SK-N-SH treated with all-trans-retinoic acid at 6 μM for 48 hours (cell line): ENCODE results near the gene RNF148.
"Not testable (repeated sequence)": the region's sequence is repeated elsewhere in the genome, so short reads cannot be mapped to it uniquely, and the experiment has no call there.

Experiments
- ATAC-seq: fragments of 200-7000 bp; cut with Tn5 transposase; 3 replicates; pipeline ENCODE4 v1.9.1; 2020; ENCODE audit warnings: mild to moderate bottlenecking, moderate library complexity
- ARNTL ChIP-seq: fragments of 450-650 bp; formaldehyde crosslinking; IDR thresholded peaks from 2 replicates; pipeline ENCODE4 v1.5.0; 2020; ENCODE audit warnings: low read depth, mild to moderate bottlenecking, moderate library complexity, borderline replicate concordance
- CSRNP3 ChIP-seq: fragments of 250-450 bp; sonication (Bioruptor Pico); IDR thresholded peaks from 2 replicates; pipeline ENCODE4 v1.5.1; 2021; ENCODE audit warnings: mild to moderate bottlenecking, moderate library complexity
- ESRRG ChIP-seq: fragments of 250-450 bp; sonication (Bioruptor Pico); IDR thresholded peaks from 2 replicates; pipeline ENCODE4 v1.6.1; 2021; ENCODE audit warnings: mild to moderate bottlenecking
- GLIS3 ChIP-seq: fragments of 250-450 bp; sonication (Bioruptor Pico); IDR thresholded peaks from 2 replicates; pipeline ENCODE4 v1.5.0; 2020; ENCODE audit warnings: mild to moderate bottlenecking, moderate library complexity
- OSR1 ChIP-seq: fragments of 250-450 bp; sonication (Bioruptor Pico); IDR thresholded peaks from 2 replicates; pipeline ENCODE4 v1.8.0; 2022; ENCODE audit warnings: moderate library complexity, mild to moderate bottlenecking, inconsistent platforms
- PATZ1 ChIP-seq: fragments of 250-450 bp; sonication (Bioruptor Pico); IDR thresholded peaks from 2 replicates; pipeline ENCODE4 v1.8.0; 2020; ENCODE audit warnings: mild to moderate bottlenecking, moderate library complexity, borderline replicate concordance
- POU6F1 ChIP-seq: fragments of 250-450 bp; sonication (Bioruptor Pico); IDR thresholded peaks from 2 replicates; pipeline ENCODE4 v1.8.0; 2021; ENCODE audit warnings: low read depth, mild to moderate bottlenecking, moderate library complexity, borderline replicate concordance
- PPARA ChIP-seq: fragments of 250-450 bp; sonication (Bioruptor Pico); IDR thresholded peaks from 2 replicates; pipeline ENCODE4 v1.5.0; 2020; ENCODE audit warnings: mild to moderate bottlenecking, borderline replicate concordance
- RARB ChIP-seq: fragments of 250-450 bp; sonication (Bioruptor Pico); IDR thresholded peaks from 2 replicates; pipeline ENCODE4 v1.8.0; 2021; ENCODE audit warnings: mild to moderate bottlenecking, moderate library complexity
- SNAI2 ChIP-seq: fragments of 250-450 bp; sonication (Bioruptor Pico); IDR thresholded peaks from 2 replicates; pipeline ENCODE4 v1.5.0; 2020; ENCODE audit warnings: mild to moderate bottlenecking, moderate library complexity
- TCF4 ChIP-seq: fragments of 250-450 bp; sonication (Bioruptor Pico); IDR thresholded peaks from 2 replicates; pipeline ENCODE4 v1.8.0; 2021; ENCODE audit warnings: mild to moderate bottlenecking, moderate library complexity, borderline replicate concordance
- TOX ChIP-seq: fragments of 250-450 bp; sonication (Bioruptor Pico); IDR thresholded peaks from 2 replicates; pipeline ENCODE4 v1.8.0; 2021; ENCODE audit warnings: mild to moderate bottlenecking, moderate library complexity, borderline replicate concordance
- TSHZ2 ChIP-seq: fragments of 250-450 bp; sonication (Bioruptor Pico); IDR thresholded peaks from 2 replicates; pipeline ENCODE4 v1.5.0; 2020; ENCODE audit warnings: mild to moderate bottlenecking, moderate library complexity
- ZC3H10 ChIP-seq: fragments of 250-450 bp; sonication (Bioruptor Pico); IDR thresholded peaks from 2 replicates; pipeline ENCODE4 v1.5.1; 2021; ENCODE audit warnings: mild to moderate bottlenecking, moderate library complexity
- ZNF565 ChIP-seq: fragments of 450-650 bp; formaldehyde crosslinking; conservative IDR thresholded peaks from 2 replicates; pipeline ENCODE4 v1.5.0; 2020; ENCODE audit warnings: low read depth, mild to moderate bottlenecking, moderate library complexity
- ZNF70 ChIP-seq: fragments of 450-650 bp; formaldehyde crosslinking; IDR thresholded peaks from 2 replicates; pipeline ENCODE4 v1.5.0; 2020; ENCODE audit warnings: mild to moderate bottlenecking, moderate library complexity
- ZNF8 ChIP-seq: fragments of 450-650 bp; formaldehyde crosslinking; IDR thresholded peaks from 2 replicates; pipeline ENCODE4 v1.5.0; 2020; ENCODE audit warnings: mild to moderate bottlenecking, moderate library complexity
- TF ChIP-seq, protein P1 (sequence below): fragments of 250-450 bp; sonication (Bioruptor Pico); IDR thresholded peaks from 2 replicates; pipeline ENCODE4 v1.5.1; 2020; ENCODE audit warnings: low read depth, mild to moderate bottlenecking, moderate library complexity

RNF148 gene

DNA sequence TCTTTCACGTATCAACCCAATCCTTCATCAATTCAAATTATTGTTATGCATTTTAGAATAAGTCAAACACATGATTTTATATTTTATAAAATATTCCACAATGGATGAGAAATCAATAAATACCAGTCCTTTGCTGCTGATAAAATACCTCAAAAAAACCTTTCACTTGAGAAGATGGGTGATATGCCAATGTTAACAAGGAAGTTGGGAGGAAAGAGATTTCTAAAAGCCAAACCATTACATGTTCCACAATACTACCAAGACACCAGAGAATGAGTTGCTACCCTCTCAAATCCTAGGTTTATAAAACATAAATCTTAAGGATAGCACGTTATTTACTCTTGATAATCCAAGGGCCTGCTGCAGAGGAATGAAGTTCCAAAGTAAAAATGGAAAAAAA lies 18.2 kb downstream of the RNF148 start:
- TF ChIP-seq ZNF8 (CRISPR knock-in tag): no peak
- no peak for TF ChIP-seq POU6F1 (CRISPR knock-in tag)
- TF ChIP-seq ZNF565 (CRISPR knock-in tag): no peak
- no peak for TF ChIP-seq GLIS3 (CRISPR knock-in tag)
- TF ChIP-seq SNAI2 (CRISPR knock-in tag): no peak
- TF ChIP-seq PATZ1: no peak
- no peak for TF ChIP-seq CSRNP3 (CRISPR knock-in tag)
- no peak for TF ChIP-seq PPARA (CRISPR knock-in tag)
- no peak for TF ChIP-seq ESRRG (CRISPR knock-in tag)
- TF ChIP-seq ARNTL (CRISPR knock-in tag): no peak
- TF ChIP-seq TSHZ2 (CRISPR knock-in tag): no peak
- TF ChIP-seq TCF4 (CRISPR knock-in tag): no peak
- no peak for TF ChIP-seq ZNF70 (CRISPR knock-in tag)
- no peak for TF ChIP-seq TOX (CRISPR knock-in tag)
- no peak for TF ChIP-seq RARB (CRISPR knock-in tag)
- TF ChIP-seq, protein P1, sequence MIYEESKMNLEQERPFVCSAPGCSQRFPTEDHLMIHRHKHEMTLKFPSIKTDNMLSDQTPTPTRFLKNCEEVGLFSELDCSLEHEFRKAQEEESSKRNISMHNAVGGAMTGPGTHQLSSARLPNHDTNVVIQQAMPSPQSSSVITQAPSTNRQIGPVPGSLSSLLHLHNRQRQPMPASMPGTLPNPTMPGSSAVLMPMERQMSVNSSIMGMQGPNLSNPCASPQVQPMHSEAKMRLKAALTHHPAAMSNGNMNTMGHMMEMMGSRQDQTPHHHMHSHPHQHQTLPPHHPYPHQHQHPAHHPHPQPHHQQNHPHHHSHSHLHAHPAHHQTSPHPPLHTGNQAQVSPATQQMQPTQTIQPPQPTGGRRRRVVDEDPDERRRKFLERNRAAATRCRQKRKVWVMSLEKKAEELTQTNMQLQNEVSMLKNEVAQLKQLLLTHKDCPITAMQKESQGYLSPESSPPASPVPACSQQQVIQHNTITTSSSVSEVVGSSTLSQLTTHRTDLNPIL (CRISPR knock-in tag): no peak
- no peak for ATAC-seq

DNA sequence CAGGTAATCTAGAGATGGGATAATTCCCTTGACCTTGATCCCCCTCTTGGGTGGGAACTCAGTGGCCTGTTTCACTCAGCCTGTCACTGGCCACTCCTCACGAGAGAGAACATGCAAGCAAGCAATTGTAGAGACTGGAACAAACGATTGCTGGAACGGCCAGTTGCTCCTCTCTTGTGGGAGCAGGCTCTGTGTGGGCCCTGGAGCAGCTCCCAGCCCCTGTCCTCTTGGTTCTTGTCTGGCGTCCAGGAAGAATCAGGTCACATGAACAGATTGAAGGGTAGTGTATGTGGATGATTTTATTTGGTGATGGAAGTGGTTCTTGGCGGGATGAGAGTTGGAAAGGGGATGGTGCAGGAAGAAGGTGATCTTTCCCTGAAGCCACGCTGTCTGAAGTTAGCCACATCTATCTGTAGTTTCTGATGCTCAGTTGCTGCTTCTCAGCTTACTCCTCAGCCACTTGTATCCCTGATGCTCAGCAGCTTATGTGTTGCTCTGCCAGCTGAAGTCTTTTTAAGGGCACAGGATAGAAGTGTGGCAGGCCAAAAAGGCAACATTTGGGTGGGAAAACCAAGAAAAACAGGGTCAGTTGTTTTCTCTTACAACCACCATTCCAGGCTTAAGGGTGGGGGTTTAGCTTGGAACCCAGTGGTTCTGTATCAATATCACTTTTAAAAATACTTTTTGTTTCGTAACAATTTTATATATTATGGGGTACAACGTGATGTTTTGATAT lies 19.7 kb downstream of the RNF148 start:
- TF ChIP-seq ESRRG (CRISPR knock-in tag) (no peak), POU6F1 (CRISPR knock-in tag) (no peak), OSR1 (CRISPR knock-in tag) (no peak), ZNF565 (CRISPR knock-in tag) (no peak), ZC3H10 (CRISPR knock-in tag) (no peak), TSHZ2 (CRISPR knock-in tag) (no peak), RARB (CRISPR knock-in tag) (no peak), SNAI2 (CRISPR knock-in tag) (no peak)
- TF ChIP-seq, protein P1 (CRISPR knock-in tag): no peak
- no peak for ATAC-seq

- not testable (repeated sequence) for ATAC-seq
Observed at GRCh38 chr7:122681186-122681585, 21.5 kb downstream of the RNF148 start.
